Activated naive CD4-positive, alpha-beta T cell treated with anti-CD3 and anti-CD28 coated beads, Interleukin-2, amount 50 U/mL, for 24 hours (primary cell): Measurements from ENCODE around the gene RRM2.
"Not testable (repeated sequence)": the region's sequence is repeated elsewhere in the genome, so short reads cannot be mapped to it uniquely, and the experiment has no call there.

ENCODE experiments used
- H3K27ac Mint-ChIP-seq: one replicate; pipeline ENCODE4 v1.8.0; 2021; ENCODE audit warnings: mild to moderate bottlenecking, mixed read lengths
- H3K27me3 Mint-ChIP-seq: one replicate; pipeline ENCODE4 v1.8.0; 2021; ENCODE audit warnings: mixed read lengths
- H3K36me3 Mint-ChIP-seq: one replicate; pipeline ENCODE4 v1.8.0; 2021; ENCODE audit warnings: mixed read lengths
- H3K4me1 Mint-ChIP-seq: one replicate; pipeline ENCODE4 v1.8.0; 2021; ENCODE audit warnings: mixed read lengths
- H3K4me3 Mint-ChIP-seq: one replicate; pipeline ENCODE4 v1.8.0; 2021; ENCODE audit warnings: mild to moderate bottlenecking, mixed read lengths
- H3K9me3 Mint-ChIP-seq: one replicate; pipeline ENCODE4 v1.8.0; 2021; ENCODE audit warnings: mixed read lengths

The RRM2 gene

DNA sequence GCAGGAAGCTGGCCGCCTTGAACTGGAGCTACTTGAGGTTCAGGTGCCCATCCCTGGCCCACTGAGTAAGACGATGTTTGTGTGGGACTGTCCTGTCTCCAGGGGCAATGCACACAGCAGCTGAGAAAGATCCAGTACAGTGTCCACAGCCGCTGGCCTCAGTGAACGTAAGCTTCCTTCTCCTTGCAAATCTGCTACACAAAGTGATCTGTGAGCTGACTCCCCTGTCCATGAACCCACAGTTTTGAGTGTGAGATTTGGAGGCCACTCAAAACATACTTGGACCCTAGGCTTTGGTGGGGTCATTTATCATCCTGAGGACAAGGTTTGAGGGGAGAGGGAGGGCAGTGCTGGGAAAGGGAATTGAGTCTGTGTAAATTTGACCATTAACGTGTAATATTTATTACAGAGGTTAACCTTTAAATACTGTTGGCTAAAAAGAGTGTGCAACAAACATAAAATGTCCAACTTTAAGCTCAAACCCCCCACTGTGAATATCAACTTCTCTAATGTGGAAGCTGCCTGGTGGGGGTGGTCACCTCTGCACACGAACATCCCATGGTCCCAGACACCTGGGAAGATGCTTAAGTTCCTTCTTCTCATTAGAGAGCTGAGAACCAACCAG, 37.4 kb upstream of the RRM2 start:
- no peaks in the 10 kb centered on the region for H3K36me3 Mint-ChIP-seq
- no peak overlapping the region for H3K27ac Mint-ChIP-seq
- no peak overlapping the region for H3K4me3 Mint-ChIP-seq
- H3K27me3 Mint-ChIP-seq = peaks cover 39% of the 10 kb centered on the region
- H3K4me1 Mint-ChIP-seq = peaks cover 7% of the 10 kb centered on the region
- H3K9me3 Mint-ChIP-seq = no peaks in the 10 kb centered on the region

DNA sequence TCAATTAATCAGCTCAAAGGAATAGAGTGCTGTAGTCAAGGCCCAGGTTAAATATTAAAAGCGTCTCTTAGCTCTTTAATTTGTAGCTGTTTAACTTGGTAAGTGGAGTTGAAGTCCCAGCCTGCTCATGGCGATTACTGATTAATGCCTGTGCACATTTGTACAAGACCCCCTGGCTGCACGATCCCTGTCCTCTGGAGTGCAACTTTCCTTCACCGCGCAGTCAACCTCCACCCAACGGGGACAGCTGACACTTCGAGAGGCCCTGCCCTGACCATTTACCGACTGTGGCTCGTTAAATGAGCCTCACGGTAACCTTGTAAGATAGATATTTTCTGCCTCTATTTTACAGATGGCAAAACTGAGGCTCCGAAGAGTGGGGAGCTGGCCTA, 36.9 kb upstream of the RRM2 start:
- Mint-ChIP-seq H3K36me3 (no peaks in the 10 kb centered on the region), H3K27ac (no peak overlapping the region), H3K9me3 (no peaks in the 10 kb centered on the region), H3K4me3 (no peak overlapping the region), H3K27me3 (peaks cover 40% of the 10 kb centered on the region), H3K4me1 (peaks cover 8% of the 10 kb centered on the region)

DNA sequence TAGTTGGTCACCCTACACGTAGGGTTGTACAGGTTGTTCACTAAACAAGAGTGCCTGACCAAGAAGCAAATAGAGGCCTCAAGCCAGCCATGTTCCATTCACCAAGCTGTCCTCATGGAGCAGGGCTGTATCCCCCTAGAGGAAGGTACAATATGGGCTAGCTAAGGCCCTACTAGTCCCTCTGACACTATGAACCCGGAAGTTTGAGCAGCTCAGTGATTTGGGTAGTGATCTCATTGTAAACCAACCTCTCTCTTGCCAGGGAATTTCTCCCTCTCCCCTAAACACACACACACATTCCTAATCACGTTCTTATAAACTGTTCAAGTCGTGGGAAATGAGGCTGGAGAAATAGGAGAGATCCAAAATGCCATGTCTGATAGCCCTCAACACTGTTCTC, 35.6 kb upstream of the RRM2 start:
- H3K4me1 Mint-ChIP-seq = peaks cover 6% of the 10 kb centered on the region
- H3K36me3 Mint-ChIP-seq = no peaks in the 10 kb centered on the region
- H3K27me3 Mint-ChIP-seq = peaks cover 36% of the 10 kb centered on the region
- H3K27ac Mint-ChIP-seq = no peak overlapping the region
- H3K4me3 Mint-ChIP-seq = no peak overlapping the region
- no peaks in the 10 kb centered on the region for H3K9me3 Mint-ChIP-seq

DNA sequence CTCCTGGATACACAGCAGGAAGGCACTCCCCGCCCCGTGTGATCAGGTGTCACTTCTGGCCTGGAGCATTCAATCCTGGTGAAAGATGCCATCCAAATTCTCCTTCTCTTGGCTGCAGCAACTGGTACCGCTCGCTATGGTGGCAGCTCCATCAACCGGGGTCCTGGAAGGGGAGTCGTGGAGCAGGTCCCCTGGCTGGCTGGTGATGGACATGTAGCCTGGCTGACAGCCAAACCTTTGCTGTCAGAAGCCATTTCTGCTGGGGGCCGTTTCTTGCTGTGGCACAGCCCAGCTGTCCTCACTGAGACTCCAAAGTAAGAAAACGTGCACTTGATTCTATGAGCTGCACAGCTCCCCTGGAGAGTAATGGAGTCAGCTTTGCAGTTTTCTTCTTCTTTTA, 35.2 kb upstream of the RRM2 start:
- Mint-ChIP-seq H3K4me3 (no peak overlapping the region), H3K9me3 (no peaks in the 10 kb centered on the region), H3K27me3 (peaks cover 40% of the 10 kb centered on the region), H3K4me1 (peaks cover 6% of the 10 kb centered on the region), H3K27ac (no peak overlapping the region), H3K36me3 (no peaks in the 10 kb centered on the region)

DNA sequence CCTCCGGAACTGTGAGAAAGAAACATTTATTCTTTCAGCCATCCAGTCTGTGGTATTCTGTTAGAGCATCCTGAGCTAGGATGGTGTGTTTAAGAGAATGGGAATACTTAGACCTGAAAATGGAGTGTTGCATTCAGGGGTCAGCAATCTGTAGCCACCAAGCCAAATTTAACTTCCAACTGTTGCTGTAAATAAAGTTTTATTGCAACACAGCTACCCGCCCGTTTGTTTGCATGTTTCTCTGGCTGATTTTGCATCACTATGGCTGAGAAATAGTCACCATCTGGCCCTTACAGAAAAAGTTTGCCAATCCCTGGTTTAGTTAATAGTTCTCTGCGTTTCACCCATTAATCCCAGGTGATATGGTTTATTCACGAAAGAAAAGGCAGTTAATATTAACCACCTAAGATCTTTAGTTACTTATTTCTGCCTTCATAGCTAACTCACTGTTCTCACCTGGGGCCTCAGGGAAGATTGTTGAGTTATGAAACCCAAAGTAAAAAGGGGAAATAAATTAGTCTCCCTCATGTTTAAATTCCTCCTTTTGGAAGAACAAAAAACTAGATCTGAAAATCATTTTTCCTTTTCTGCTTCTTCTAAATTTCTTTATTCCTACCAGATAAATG, 32.9 kb upstream of the RRM2 start:
- Mint-ChIP-seq H3K4me1 (peaks cover 6% of the 10 kb centered on the region), H3K36me3 (no peaks in the 10 kb centered on the region), H3K9me3 (no peaks in the 10 kb centered on the region), H3K4me3 (no peak overlapping the region), H3K27me3 (peaks cover 37% of the 10 kb centered on the region), H3K27ac (no peak overlapping the region)

DNA sequence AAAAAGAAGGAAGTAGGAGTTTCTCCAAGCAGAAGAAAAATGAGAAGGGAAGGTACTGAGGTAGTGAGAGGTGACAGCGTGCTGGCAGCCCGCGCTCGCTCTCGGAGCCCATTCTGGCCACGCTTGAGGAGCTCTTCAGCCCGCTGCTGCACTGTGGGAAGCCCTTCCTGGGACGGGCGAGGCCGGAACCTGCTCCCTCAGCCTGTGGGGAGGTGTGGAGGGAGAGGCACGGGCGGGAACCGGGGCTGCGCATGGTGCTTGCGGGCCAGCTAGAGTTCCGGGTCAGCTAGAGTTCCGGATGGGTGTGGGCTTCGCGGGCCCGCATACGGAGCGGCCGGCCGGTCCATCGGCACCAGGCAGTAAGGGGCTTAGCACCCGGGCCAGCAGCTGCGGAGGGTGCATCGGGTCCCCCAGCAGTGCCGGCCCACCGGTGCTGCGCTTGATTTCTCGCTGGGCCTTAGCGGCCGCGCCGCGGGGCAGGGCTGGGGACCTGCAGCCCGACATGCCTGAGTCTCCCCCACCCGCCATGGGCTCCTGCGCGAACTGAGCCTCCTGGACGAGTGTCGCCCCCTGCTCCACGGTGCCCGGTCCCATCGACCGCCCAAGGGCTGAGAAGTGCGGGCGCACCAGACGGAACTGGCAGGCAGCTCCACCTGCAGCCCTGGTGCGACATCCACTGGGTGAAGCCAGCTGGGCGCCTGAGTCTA, 31.2 kb upstream of the RRM2 start:
- H3K4me1 Mint-ChIP-seq = peaks cover 6% of the 10 kb centered on the region
- no peaks in the 10 kb centered on the region for H3K9me3 Mint-ChIP-seq
- peak overlapping the region; percentile 83 for H3K4me3 Mint-ChIP-seq
- no peaks in the 10 kb centered on the region for H3K36me3 Mint-ChIP-seq
- no peak overlapping the region for H3K27ac Mint-ChIP-seq
- H3K27me3 Mint-ChIP-seq = peaks cover 35% of the 10 kb centered on the region

DNA sequence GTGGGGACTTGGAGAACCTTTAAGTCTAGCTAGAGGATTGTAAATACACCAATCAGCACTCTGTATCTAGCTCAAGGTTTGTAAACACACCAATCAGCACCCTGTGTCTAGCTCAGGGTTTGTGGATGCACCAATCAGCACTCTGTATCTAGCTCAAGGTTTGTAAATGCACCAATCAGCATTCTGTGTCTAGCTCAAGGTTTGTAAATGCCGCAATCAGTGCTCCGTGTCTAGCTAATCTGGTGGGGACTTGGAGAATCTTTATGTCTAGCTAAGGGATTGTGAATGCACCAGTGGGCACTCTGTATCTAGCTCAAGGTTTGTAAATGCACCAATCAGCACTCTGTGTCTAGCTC, 30.7 kb upstream of the RRM2 start:
- peaks cover 35% of the 10 kb centered on the region for H3K27me3 Mint-ChIP-seq
- H3K4me3 Mint-ChIP-seq = peak overlapping the region; percentile 26
- not testable (repeated sequence) for H3K27ac Mint-ChIP-seq, H3K36me3 Mint-ChIP-seq, H3K9me3 Mint-ChIP-seq, H3K4me1 Mint-ChIP-seq

DNA sequence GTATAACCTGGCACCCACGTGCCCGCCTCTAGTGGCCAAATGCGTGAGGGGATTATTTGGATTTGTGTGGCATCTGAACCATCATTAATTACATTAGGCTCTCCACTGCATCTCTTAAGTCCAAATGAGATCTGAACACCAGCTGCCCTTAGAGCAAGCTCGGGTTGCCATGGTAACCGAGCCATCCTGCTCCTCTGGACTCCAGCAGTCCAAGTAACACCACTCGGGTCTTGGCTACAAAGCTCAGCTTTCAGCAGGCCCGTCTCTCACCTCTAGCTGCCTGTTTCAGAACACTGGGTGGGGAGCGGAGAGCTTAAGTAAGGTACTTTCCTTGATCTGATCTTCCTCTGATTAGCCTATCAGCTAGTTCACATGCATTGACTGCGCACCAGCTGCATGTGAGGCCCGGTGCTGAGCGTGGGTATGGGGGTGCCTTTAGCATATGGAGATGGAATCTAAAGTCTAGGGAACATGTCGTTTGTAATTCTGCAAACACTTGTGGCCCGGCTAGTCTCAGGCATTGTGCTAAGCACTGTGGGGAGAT, 28.2 kb upstream of the RRM2 start:
- Mint-ChIP-seq H3K27me3 (peaks cover 34% of the 10 kb centered on the region), H3K4me3 (no peak overlapping the region), H3K4me1 (peaks cover 6% of the 10 kb centered on the region), H3K27ac (no peak overlapping the region), H3K36me3 (no peaks in the 10 kb centered on the region), H3K9me3 (no peaks in the 10 kb centered on the region)

DNA sequence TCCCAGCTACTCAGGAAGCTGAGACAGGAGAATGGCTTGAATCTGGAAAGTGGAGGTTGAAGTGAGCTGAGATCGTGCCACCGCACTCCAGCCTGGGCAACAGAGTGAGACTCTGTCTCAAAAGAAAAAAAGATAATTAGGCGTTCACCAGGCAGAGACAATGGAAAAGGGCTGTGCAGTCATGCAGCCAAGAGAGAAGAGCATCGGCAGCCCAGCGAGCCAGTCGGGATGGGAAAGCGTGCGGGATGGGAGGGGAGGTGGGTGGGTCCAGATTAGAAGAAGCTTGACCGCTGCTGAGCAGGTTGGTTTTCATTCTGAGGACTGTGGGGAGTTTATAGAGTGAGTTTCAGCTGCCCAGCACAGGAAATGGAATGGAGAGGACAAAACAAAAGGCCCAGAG, 27.4 kb upstream of the RRM2 start:
- Mint-ChIP-seq H3K36me3 (no peaks in the 10 kb centered on the region), H3K4me3 (no peak overlapping the region), H3K4me1 (peaks cover 6% of the 10 kb centered on the region), H3K27me3 (peaks cover 27% of the 10 kb centered on the region), H3K27ac (no peak overlapping the region), H3K9me3 (no peaks in the 10 kb centered on the region)

DNA sequence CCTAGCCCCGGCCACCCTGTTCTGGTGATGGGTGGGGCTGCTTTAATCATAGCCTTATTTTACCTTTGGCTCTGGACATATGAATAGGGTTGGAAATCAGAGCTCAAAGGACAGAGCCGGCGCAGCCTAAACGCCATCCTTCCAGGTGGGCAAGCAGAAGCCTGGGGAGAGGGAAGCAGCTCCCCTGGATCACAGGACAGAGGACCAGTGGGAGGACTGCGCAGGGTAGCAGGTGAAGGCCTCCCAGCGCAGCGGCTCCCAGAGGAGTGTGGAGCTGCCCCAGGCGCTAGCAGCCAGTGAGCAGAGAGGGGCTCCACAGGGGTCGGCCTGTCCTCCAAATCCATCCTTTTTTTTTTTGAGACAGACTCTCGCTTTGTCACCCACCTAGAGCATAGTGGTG, 25.9 kb upstream of the RRM2 start:
- no peak overlapping the region for H3K27ac Mint-ChIP-seq
- no peaks in the 10 kb centered on the region for H3K9me3 Mint-ChIP-seq
- no peak overlapping the region for H3K4me3 Mint-ChIP-seq
- no peaks in the 10 kb centered on the region for H3K36me3 Mint-ChIP-seq
- peaks cover 25% of the 10 kb centered on the region for H3K27me3 Mint-ChIP-seq
- no peaks in the 10 kb centered on the region for H3K4me1 Mint-ChIP-seq

DNA sequence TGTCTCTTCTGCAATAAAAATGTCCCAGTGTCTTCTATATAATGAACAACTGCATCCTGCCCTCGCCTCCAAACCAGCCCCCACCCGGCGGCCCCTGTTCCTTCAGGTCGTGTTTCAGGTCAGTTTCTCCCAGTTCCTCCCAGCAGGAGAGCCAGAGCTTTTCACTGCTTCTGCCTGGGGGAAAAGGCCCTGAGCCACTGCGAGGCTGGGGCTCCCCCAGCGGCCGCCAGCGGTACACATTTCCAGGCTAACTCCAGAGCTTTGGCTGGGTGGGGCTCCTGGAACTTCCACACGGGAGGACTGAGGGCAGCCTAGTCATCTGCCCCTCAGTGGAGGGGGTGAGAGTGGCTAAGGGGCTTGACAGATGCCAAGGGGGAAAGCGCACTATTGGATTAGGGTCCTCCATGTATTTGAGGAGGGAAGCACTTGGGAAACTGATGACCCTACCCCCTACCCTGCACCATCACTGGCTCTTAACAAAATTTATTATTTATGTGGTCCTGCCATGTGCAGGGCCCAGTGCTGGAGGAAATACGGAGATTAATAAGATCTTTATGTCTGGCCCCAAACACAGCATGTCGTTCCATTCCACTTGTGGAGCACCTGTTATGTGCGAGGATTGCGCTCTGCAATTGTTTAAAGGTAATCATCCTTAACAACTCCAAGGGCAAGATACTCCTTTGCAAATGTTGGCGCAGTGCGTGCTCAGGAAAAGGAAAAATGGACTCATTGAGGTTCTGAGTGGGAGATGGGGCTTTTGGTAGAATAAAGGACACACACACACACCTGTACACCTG, 25.0 kb upstream of the RRM2 start:
- H3K27me3 Mint-ChIP-seq = peaks cover 18% of the 10 kb centered on the region
- no peaks in the 10 kb centered on the region for H3K36me3 Mint-ChIP-seq
- H3K4me1 Mint-ChIP-seq = no peaks in the 10 kb centered on the region
- H3K27ac Mint-ChIP-seq = no peak overlapping the region
- H3K9me3 Mint-ChIP-seq = no peaks in the 10 kb centered on the region
- H3K4me3 Mint-ChIP-seq = no peak overlapping the region

DNA sequence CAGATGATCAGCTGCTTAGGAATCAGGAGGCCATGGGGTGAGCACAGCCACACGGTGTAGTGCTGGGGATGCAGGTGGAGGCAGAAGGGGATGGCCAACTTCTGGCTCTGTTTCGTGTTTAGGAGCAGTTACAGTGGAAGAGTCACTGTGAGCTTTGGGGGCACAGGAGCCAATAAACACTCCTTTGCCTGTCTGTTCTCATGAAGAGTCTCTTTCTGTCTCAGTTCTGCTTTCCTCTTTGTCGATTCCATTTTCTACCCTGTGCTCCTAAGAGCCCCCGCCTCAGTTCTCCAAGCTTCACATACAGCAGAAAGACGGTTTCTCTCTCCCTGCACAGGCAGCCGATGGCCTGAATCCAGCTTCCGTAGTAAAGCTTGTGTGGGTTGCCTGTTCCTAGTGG, 21.0 kb upstream of the RRM2 start:
- Mint-ChIP-seq H3K36me3 (no peaks in the 10 kb centered on the region), H3K27me3 (peaks cover 2% of the 10 kb centered on the region), H3K4me3 (no peak overlapping the region), H3K4me1 (no peaks in the 10 kb centered on the region), H3K27ac (no peak overlapping the region), H3K9me3 (no peaks in the 10 kb centered on the region)

DNA sequence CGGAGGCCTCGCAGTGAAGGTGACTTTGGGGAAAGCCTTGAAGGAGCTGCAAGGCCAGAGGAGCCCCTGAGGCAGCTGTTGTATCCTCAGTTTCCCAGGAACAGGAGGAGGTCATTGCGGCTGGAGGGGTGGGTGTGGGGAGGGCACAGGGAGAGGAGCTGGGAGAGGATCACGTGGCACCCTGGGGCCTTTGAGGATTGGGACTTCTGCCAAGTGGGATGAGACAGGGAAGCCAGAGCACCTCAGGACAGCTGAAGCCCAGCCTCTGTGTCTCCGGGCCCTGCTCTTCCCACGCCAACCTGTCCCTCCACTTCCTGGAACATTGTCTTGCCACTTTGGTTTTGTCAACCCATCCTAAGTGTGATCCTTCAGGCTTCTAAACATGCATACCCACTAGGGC, 19.4 kb upstream of the RRM2 start:
- Mint-ChIP-seq H3K27me3 (peaks cover 2% of the 10 kb centered on the region), H3K36me3 (no peaks in the 10 kb centered on the region), H3K27ac (no peak overlapping the region), H3K4me1 (no peaks in the 10 kb centered on the region), H3K9me3 (no peaks in the 10 kb centered on the region), H3K4me3 (no peak overlapping the region)

DNA sequence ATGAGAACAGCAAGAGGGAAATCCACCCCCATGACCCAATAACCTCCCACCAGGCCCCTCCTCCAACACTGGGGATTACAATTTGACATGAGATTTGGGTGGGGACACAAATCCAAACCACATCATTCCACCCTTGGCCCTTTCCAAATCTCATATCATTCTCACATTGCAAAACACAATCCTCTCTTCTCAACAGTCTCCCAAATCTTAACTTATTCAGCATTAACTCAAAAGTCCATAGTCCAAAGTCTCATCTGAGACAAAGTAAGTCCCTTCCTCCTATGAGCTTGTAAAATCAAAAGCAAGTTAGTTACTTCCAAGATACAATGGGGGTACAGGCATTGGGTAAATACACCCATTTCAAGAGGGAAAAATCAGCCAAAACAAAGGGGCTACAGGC, 17.6 kb upstream of the RRM2 start:
- not testable (repeated sequence) for H3K4me3 Mint-ChIP-seq, H3K36me3 Mint-ChIP-seq, H3K27ac Mint-ChIP-seq

DNA sequence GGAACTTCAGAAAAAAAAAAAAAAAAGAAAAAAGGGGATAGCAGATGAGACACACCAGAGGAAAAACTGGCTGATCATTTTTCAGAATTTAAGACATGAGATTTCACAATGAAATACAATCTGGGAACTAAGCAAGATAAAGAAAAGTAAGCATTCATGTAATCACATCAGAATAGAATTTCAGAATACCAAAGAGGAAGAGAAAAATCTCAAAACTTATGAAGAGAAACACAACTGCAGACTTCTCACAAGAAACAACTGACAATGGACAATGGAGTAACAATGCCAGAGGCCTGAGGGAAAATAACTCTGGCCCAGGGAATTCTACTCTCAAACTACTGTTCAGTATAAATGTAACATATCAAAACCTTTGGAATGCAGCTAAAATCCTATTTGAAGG, 13.2 kb upstream of the RRM2 start:
- H3K36me3 Mint-ChIP-seq = no peaks in the 10 kb centered on the region
- no peak overlapping the region for H3K4me3 Mint-ChIP-seq
- no peaks in the 10 kb centered on the region for H3K9me3 Mint-ChIP-seq
- H3K4me1 Mint-ChIP-seq = no peaks in the 10 kb centered on the region
- no peaks in the 10 kb centered on the region for H3K27me3 Mint-ChIP-seq
- no peak overlapping the region for H3K27ac Mint-ChIP-seq

More for the DNA sequence above, 17.6 kb upstream of the RRM2 start:
- H3K4me1 Mint-ChIP-seq, H3K27me3 Mint-ChIP-seq, H3K9me3 Mint-ChIP-seq: not testable (repeated sequence)

DNA sequence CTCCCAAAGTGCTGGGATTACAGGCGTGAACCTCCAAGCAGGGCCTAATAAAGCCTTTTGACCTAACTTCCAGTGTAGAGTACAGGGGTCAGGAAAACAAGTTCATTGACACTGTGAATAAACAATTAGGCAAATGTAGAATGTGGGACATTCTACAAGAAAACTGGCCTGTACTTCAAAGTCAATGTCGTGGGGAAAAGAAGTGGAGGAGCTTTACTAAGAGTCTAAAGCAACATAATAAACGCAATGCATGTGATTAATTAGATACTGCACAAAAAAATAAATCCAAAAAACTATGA, 3.6 kb upstream of the RRM2 start:
- Mint-ChIP-seq H3K27ac (no peak overlapping the region), H3K4me3 (peak overlapping the region; percentile 5), H3K27me3 (peaks cover 8% of the 10 kb centered on the region), H3K9me3 (no peaks in the 10 kb centered on the region), H3K36me3 (no peaks in the 10 kb centered on the region), H3K4me1 (peaks cover 30% of the 10 kb centered on the region)
